HepG2 (cell line): ENCODE measurements around the gene NFATC3. TPM values are rescaled to one million over a fixed set of nuclear protein-coding genes. Genes with fewer than 3 reads are reported as not detected.
A peak's percentile ranks its signal among the peaks of the same experiment; 100 is the strongest.

Experiments used
- AKAP8 ChIP-seq: sonication (generic); formaldehyde crosslinking; IDR thresholded peaks from 2 replicates; pipeline ENCODE4 v1.5.1; 2020; ENCODE audit warnings: mild to moderate bottlenecking, missing genetic modification reagents
- CCDC6 ChIP-seq: sonication (generic); formaldehyde crosslinking; IDR thresholded peaks from 2 replicates; pipeline ENCODE4 v1.8.1; 2022; ENCODE audit warnings: mild to moderate bottlenecking, missing genetic modification reagents, moderate library complexity
- GATA4 ChIP-seq: sonication (generic); IDR thresholded peaks from 2 replicates; pipeline ENCODE4 v1.6.1; 2016; ENCODE audit warnings: antibody characterized with exemption, low read depth, borderline replicate concordance
- HIVEP1 ChIP-seq: sonication (generic); formaldehyde crosslinking; IDR thresholded peaks from 2 replicates; pipeline ENCODE4 v1.4.0; 2020; ENCODE audit warnings: mild to moderate bottlenecking, missing genetic modification reagents
- MXD3 ChIP-seq: IDR thresholded peaks from 2 replicates; pipeline ENCODE4 v1.6.1; 2016; ENCODE audit warnings: mild to moderate bottlenecking, missing biosample characterization, missing genetic modification reagents
- PATZ1 ChIP-seq: sonication (generic); formaldehyde crosslinking; IDR thresholded peaks from 2 replicates; pipeline ENCODE4 v1.4.0; 2020; ENCODE audit warnings: missing genetic modification reagents
- PRDM15 ChIP-seq: sonication (generic); formaldehyde crosslinking; IDR thresholded peaks from 2 replicates; pipeline ENCODE4 v1.4.0; 2020; ENCODE audit warnings: missing genetic modification reagents
- PRMT3 ChIP-seq: sonication (generic); formaldehyde crosslinking; IDR thresholded peaks from 2 replicates; pipeline ENCODE4 v1.8.1; 2022; ENCODE audit warnings: low read depth, mild to moderate bottlenecking, moderate library complexity, missing genetic modification reagents, borderline replicate concordance
- PTBP1 ChIP-seq: fragments of 200-400 bp; formaldehyde crosslinking; IDR thresholded peaks from 2 replicates; pipeline ENCODE4 v1.6.1; 2018; ENCODE audit warnings: low read length, low read depth; ENCODE audit not compliant: poor library complexity, severe bottlenecking
- SIX4 ChIP-seq: sonication (generic); formaldehyde crosslinking; IDR thresholded peaks from 2 replicates; pipeline ENCODE4 v1.4.0; 2020; ENCODE audit warnings: missing genetic modification reagents
- SP5 ChIP-seq: IDR thresholded peaks from 2 replicates; pipeline ENCODE4 v1.6.1; 2016; ENCODE audit warnings: low read depth, borderline replicate concordance
- STAT5B ChIP-seq: sonication (generic); formaldehyde crosslinking; IDR thresholded peaks from 2 replicates; pipeline ENCODE4 v1.4.0; 2020; ENCODE audit warnings: missing genetic modification reagents
- THYN1 ChIP-seq: sonication (generic); formaldehyde crosslinking; IDR thresholded peaks from 2 replicates; pipeline ENCODE4 v1.8.1; 2023; ENCODE audit warnings: low read depth, mild to moderate bottlenecking, moderate library complexity, missing genetic modification reagents, borderline replicate concordance
- ZBTB20 ChIP-seq: sonication (generic); formaldehyde crosslinking; IDR thresholded peaks from 2 replicates; pipeline ENCODE4 v1.8.1; 2023; ENCODE audit warnings: missing genetic modification reagents, low read depth, mild to moderate bottlenecking, borderline replicate concordance
- ZBTB39 ChIP-seq: sonication (generic); formaldehyde crosslinking; IDR thresholded peaks from 2 replicates; pipeline ENCODE4 v1.5.0; 2020; ENCODE audit warnings: missing genetic modification reagents
- ZMAT3 ChIP-seq: sonication (generic); formaldehyde crosslinking; conservative IDR thresholded peaks from 2 replicates; pipeline ENCODE4 v1.7.0; 2021; ENCODE audit warnings: missing genetic modification reagents
- ZNF234 ChIP-seq: sonication (generic); formaldehyde crosslinking; conservative IDR thresholded peaks from 2 replicates; pipeline ENCODE4 v1.5.1; 2020; ENCODE audit warnings: mild to moderate bottlenecking, missing genetic modification reagents
- ZSCAN12 ChIP-seq: sonication (generic); formaldehyde crosslinking; IDR thresholded peaks from 2 replicates; pipeline ENCODE4 v1.9.0; 2021; ENCODE audit warnings: mild to moderate bottlenecking, missing genetic modification reagents
- ZSCAN29 ChIP-seq: sonication (generic); formaldehyde crosslinking; conservative IDR thresholded peaks from 2 replicates; pipeline ENCODE4 v1.4.0; 2020; ENCODE audit warnings: mild to moderate bottlenecking, missing genetic modification reagents
- ZSCAN30 ChIP-seq: sonication (generic); formaldehyde crosslinking; IDR thresholded peaks from 2 replicates; pipeline ENCODE4 v1.5.0; 2020; ENCODE audit warnings: mild to moderate bottlenecking, missing genetic modification reagents
- polyA plus RNA-seq, 8 experiments: library from polyadenylated mRNA; depleted of rRNA in 3 of 8; stranded (reverse) in 7 of 8; unstranded in 1 of 8; fragments of >200 nt; fragmentation: Illumina TruSeq in 4 of 8; extraction: Trizol in 4 of 8; gene quantifications; 2 replicates each; pipeline versions ENCODE4 v1.2.1 to v1.2.3, GENCODE V29; 2011 to 2016; ENCODE audit warnings: low read depth in 4 of 8, missing spikeins in 1 of 8, mixed read lengths in 1 of 8; ENCODE audit not compliant: insufficient read depth in 1 of 8
- total RNA-seq, 5 experiments: library from RNA; depleted of rRNA; stranded (reverse); fragments of >200 nt; fragmentation: Illumina TruSeq; extraction: Trizol; gene quantifications; 2 replicates each; pipeline ENCODE4 v1.2.3, GENCODE V29; 2016; ENCODE audit warnings: low read depth in 1 of 5

NFATC3 gene
- total and polyA plus RNA-seq, 2 of the 13 experiments (the other 11 are each of a cell fraction or from before 2014, with no cell fraction given) = 52.6 to 62.7 TPM

- TF ChIP-seq ZSCAN30 (0 out of 2 replicates have a peak, but pooled peaks have one; percentile 66), ZSCAN12 (peak; percentile 83), ZNF234 (CRISPR knock-in tag) (peak; percentile 74; the same call in 1 of the 2 replicates), PATZ1 (CRISPR knock-in tag) (peak; percentile 90), PTBP1 (peak; percentile 88), SP5 (0 out of 2 replicates have a peak, but pooled peaks have one; percentile 5), THYN1 (CRISPR knock-in tag) (no peak), GATA4 (no peak), CCDC6 (CRISPR knock-in tag) (no peak; the same call in 1 of the 2 replicates), ZBTB20 (CRISPR knock-in tag) (no peak), SIX4 (CRISPR knock-in tag) (no peak), HIVEP1 (CRISPR knock-in tag) (peak; percentile 96), STAT5B (no peak; the same call in 1 of the 2 replicates), ZBTB39 (CRISPR knock-in tag) (no peak; the same call in 1 of the 2 replicates), PRMT3 (no peak), AKAP8 (CRISPR knock-in tag) (0 out of 2 replicates have a peak, but pooled peaks have one; percentile 27), ZMAT3 (no peak; the same call in 1 of the 2 replicates), MXD3 (CRISPR knock-in tag) (no peak; the same call in 1 of the 2 replicates), PRDM15 (CRISPR knock-in tag) (peak; percentile 32; the same call in 1 of the 2 replicates), ZSCAN29 (CRISPR knock-in tag) (no peak)
Measured at GRCh38 chr16:68264128-68265077, 179.2 kb downstream of the NFATC3 start, which contains the start of gene SLC7A6 (continued).
